Spleen (tissue), 11 donors: ENCODE data around the gene VSNL1. TPM values are rescaled to one million over a fixed set of nuclear protein-coding genes. Genes with fewer than 3 reads are reported as not detected.
A peak's percentile ranks its signal among the peaks of the same experiment; 100 is the strongest.

Experiments used
- DNase-seq: peaks from one replicate; pipeline ENCODE4 v3.0.0-alpha.2; 2020
- H3K27ac ChIP-seq, 8 donors: fragments of 200-600 bp; sonication (generic) in 7 of 8; 1 replicate in 4 of 8; 2 replicates in 4 of 8; pipeline versions ENCODE4 v1.5.0 to v1.8.0; 2016 to 2021; ENCODE audit warnings: inconsistent platforms in 4 of 8, mild to moderate bottlenecking in 4 of 8, moderate library complexity in 1 of 8
- H3K27me3 ChIP-seq, 7 donors: fragments of 200-600 bp; sonication (generic) in 6 of 7; replicated peaks in 1 of 7; 1 replicate in 4 of 7; 2 replicates in 3 of 7; pipeline versions ENCODE4 v1.5.0 to v1.8.0; 2016 to 2021; ENCODE audit warnings: inconsistent platforms in 3 of 7, mild to moderate bottlenecking in 1 of 7
- H3K36me3 ChIP-seq, 6 donors: fragments of 200-600 bp; sonication (generic) in 5 of 6; 1 replicate in 4 of 6; 2 replicates in 2 of 6; pipeline versions ENCODE4 v1.5.0 to v1.8.0; 2016 to 2021; ENCODE audit warnings: inconsistent platforms in 2 of 6
- H3K4me1 ChIP-seq, 6 donors: fragments of 200-600 bp; sonication (generic) in 5 of 6; 1 replicate in 3 of 6; 2 replicates in 3 of 6; pipeline versions ENCODE4 v1.5.0 to v1.8.0; 2016 to 2021; ENCODE audit warnings: inconsistent platforms in 3 of 6
- H3K4me3 ChIP-seq, 8 donors: fragments of 200-600 bp; sonication (generic) in 7 of 8; 1 replicate in 4 of 8; 2 replicates in 4 of 8; pipeline versions ENCODE4 v1.5.0 to v1.8.0; 2016 to 2021; ENCODE audit warnings: inconsistent platforms in 4 of 8, mild to moderate bottlenecking in 4 of 8, moderate library complexity in 2 of 8
- H3K9me3 ChIP-seq, 8 donors: fragments of 200-600 bp; sonication (generic) in 7 of 8; 1 replicate in 4 of 8; 2 replicates in 4 of 8; pipeline versions ENCODE4 v1.5.0 to v1.8.0; 2016 to 2021; ENCODE audit warnings: inconsistent platforms in 4 of 8
- CTCF ChIP-seq, 11 experiments: fragments of 200-600 bp in 7 of 11; fragments of 450-650 bp in 4 of 11; sonication (generic) in 4 of 11; IDR thresholded peaks in 8 of 11; conservative IDR thresholded peaks in 3 of 11; 1 replicate in 7 of 11; 2 replicates in 4 of 11; pipeline versions ENCODE4 v1.4.0 to v1.8.0; 2016 to 2021; ENCODE audit warnings: antibody characterized with exemption in 11 of 11, inconsistent platforms in 4 of 11, mild to moderate bottlenecking in 1 of 11
- POLR2A ChIP-seq, 3 donors: fragments of 450-650 bp; IDR thresholded peaks; one replicate each; pipeline ENCODE4 v1.5.1; 2017; ENCODE audit warnings: antibody characterized with exemption in 3 of 3, mild to moderate bottlenecking in 1 of 3
- POLR2AphosphoS5 ChIP-seq, 3 donors: sonication (generic); formaldehyde crosslinking; IDR thresholded peaks; one replicate each; pipeline ENCODE4 v1.5.1; 2017; ENCODE audit warnings: antibody characterized with exemption in 3 of 3
- WGBS, 5 donors: extraction: QIAGEN DNeasy Blood & Tissue Kit in 3 of 5; methylation state at CpG; one replicate each; pipeline versions ENCODE4 v1.1.5 to v1.1.7; 2013 to 2018; 5-methylcytosine and 5-hydroxymethylcytosine counted together
- intact Hi-C: fragments of 100-400 bp; cut with DNase I; formaldehyde crosslinking; loops from one replicate; pipeline ENCODE4 v1.15.0; 2023; ENCODE audit warnings: low total_unique reads
- polyA plus RNA-seq, 3 donors: library from polyadenylated mRNA; stranded (reverse); fragments of 200-250 nt; gene quantifications; one replicate each; pipeline ENCODE4 v1.2.1, GENCODE V29; 2013
- total RNA-seq, 7 donors: library from RNA; depleted of rRNA in 3 of 7; stranded (reverse); fragments of >200 nt in 3 of 7; fragmentation: NEBNext Ultra II Directional in 4 of 7; extraction: Animal tissue kit (Norgen Biotek cat#: 25700) in 4 of 7; gene quantifications; one replicate each; pipeline versions ENCODE4 v1.1.0 to v1.2.1, GENCODE V29; 2016 to 2021
- donor health status: healthy with polysubstance abuse.
- donor health status: DM: no; HTN: no; CAD: no; lungs with moderate emphysema.
- donor health status: DM: no; HTN: no; CAD: no.
- donor health status: Bipolar disorder and iron deficiency.
- donor health status: healthy.
- donor health status: DM: no; HTN: no; CAD: no.
- donor health status: DM: yes; HTN: yes; CAD: no.

The VSNL1 gene
- total and polyA plus RNA-seq, 10 donors = 0.06 to 0.16 TPM; not detected in 8

DNA sequence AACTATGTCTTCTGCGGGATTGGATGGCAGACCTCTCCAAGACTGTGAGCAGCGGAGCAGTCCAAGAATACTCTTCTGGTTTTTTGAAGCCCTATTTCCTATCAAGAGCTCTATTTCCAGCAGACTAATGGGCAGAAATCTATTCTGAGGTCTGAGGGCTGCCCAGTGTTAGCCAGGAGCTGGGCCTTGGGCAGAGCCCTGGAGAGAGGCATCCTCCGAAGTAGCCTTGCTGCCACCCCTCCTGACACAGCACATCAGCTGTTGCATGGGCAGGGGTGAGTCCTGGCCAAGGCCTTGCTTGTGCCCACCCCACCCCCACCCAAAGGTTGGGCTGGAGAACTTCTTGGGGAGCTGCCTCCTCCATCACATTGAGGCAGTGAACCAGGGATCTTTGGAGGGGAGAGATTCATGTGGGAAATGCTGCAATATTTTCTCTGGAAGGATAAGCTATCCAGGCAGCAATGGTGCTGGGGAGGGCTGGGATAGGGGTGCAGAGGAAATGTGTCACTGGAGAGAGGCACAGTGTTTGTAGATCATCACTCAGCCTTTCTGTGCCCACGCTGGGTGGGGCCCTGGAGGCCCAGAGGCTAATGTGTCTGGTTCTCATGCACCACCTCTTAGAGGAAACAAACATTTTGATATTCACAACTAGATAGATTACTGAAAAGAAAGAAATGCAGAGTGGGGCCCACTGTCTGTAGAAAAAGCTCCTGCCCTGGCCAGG is 104.7 kb downstream of the VSNL1 start:
- intact Hi-C loops = no loop called here
- Histone ChIP-seq H3K4me1 (peaks cover 0 to 22% (median 11%) of the 10 kb centered on the region in 6 donors), H3K27me3 (no peaks in the 10 kb centered on the region), H3K9me3 (no peaks in the 10 kb centered on the region), H3K36me3 (no peaks in the 10 kb centered on the region), H3K4me3 (no peak overlapping the region), H3K27ac (no peak overlapping the region)
- TF ChIP-seq POLR2A (IDR thresholded peaks at IDR 0.05) (no peak), CTCF (IDR thresholded peaks at IDR 0.05 in 8 of 11, conservative IDR thresholded peaks at IDR 0.05 in 3 of 11) (no peak), POLR2AphosphoS5 (IDR thresholded peaks at IDR 0.05) (no peak)
- WGBS, 5 donors = 77 to 95% (median 83%) methylated on average over 4 of the region's 4 CpGs
- DNase-seq = no peak

DNA sequence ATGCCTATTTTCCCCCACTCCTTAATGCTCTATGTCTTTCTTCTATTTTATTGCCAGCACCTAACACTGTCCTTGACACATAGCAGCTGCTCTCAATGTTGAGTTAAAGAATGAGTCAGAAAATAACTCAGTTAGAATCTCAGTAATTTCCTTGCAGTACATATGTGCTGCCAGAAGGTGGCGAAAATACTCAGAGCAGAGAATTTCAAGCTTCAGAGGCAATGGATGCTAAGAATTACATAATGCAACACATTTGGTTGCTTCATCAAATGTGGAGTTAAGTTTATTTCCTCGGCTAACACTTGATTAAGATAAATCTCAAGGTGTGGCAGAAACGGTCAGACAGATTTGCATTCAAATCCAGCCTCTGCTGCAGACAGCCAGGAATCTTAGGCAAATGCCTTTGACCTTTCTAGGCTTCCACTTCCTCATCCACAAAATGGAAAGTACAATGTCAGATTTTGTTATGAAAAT is 105.6 kb downstream of the VSNL1 start:
- WGBS, 5 donors = 1 to 7% (median 2%) methylated on average over 3 of the region's 3 CpGs
- Histone ChIP-seq H3K4me1 (peaks cover 0 to 22% (median 11%) of the 10 kb centered on the region in 6 donors), H3K27me3 (no peaks in the 10 kb centered on the region), H3K4me3 (no peak overlapping the region), H3K9me3 (no peaks in the 10 kb centered on the region), H3K36me3 (no peaks in the 10 kb centered on the region), H3K27ac (peak overlapping the region in 1 of 8 donors; percentile 0)
- TF ChIP-seq POLR2A (IDR thresholded peaks at IDR 0.05) = no peak
- no peak for TF ChIP-seq POLR2AphosphoS5 (IDR thresholded peaks at IDR 0.05)
- peak; percentile 59 to 82 (median 75) for TF ChIP-seq CTCF (IDR thresholded peaks at IDR 0.05 in 8 of 11, conservative IDR thresholded peaks at IDR 0.05 in 3 of 11)
- intact Hi-C loops = no loop called here
- no peak for DNase-seq

DNA sequence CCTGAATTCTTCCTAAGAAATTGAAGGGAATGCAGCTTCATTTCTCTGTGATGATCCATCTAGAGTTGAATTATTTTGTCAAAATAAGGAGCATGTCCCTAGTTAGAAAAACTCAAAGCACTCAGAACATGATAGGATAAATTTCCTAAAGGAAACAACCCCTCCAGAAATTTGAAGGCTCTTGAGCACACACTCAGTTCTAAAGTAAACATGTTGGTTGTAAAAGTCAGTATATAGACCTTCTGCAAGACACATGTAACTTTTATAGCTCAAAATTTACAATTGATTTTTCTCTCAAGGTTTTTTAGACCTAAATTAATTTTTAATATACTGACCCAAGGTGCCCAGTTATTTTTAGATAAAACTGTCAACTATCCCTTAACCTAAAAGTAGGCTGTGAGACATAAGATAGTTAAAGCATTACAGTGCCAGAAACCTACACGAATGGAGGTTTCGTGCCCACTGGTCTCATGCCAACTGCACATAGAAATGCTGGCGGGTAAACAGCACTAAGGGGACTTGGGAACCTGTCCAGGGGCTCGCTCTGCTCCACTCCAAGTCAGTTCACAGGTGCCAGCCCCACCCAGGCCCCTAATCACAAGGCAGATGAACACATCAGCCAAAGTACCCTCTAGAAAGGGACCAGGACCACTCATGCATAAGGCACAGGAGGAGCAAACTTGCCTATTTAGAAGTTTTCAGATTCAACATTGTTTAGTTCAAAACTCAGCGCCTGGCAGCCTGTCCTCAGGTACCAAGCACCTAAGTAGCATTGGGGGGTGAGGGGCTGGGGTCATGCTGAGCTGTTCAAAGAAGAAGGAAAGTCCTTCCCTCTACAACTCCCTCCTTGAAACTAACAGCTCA is 106.6 kb downstream of the VSNL1 start:
- DNase-seq = no peak
- Histone ChIP-seq H3K27ac (peak overlapping the region in 1 of 8 donors; percentile 0), H3K4me3 (no peak overlapping the region), H3K27me3 (no peaks in the 10 kb centered on the region), H3K36me3 (no peaks in the 10 kb centered on the region), H3K9me3 (no peaks in the 10 kb centered on the region), H3K4me1 (peaks cover 0 to 22% (median 11%) of the 10 kb centered on the region in 6 donors)
- no peak for TF ChIP-seq POLR2A (IDR thresholded peaks at IDR 0.05)
- TF ChIP-seq CTCF (IDR thresholded peaks at IDR 0.05 in 8 of 11, conservative IDR thresholded peaks at IDR 0.05 in 3 of 11) = no peak
- no peak for TF ChIP-seq POLR2AphosphoS5 (IDR thresholded peaks at IDR 0.05)
- intact Hi-C loops = no loop called here
- 77 to 88% (median 83%) methylated on average over 5 of the region's 5 CpGs for WGBS, 5 donors

DNA sequence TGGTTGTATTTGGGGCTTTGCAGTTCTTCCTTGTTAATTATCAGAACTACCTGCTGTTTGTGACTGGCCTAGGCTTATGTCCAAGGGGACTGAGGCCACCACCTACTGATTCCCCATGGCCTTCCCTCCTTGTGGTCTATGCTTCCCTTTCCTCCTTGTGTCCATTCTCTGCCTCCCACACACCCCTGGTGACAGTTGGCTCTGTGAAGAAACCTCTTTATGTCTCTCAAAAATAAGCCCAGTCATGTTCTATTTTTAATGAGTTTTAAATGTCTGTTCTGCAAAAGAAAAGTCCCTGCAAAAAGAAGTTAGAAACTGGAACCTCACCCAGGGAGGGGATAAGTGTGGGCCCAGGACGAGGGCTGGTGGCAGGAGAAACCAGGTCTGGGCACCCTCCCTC is 108.1 kb downstream of the VSNL1 start:
- TF ChIP-seq POLR2AphosphoS5 (IDR thresholded peaks at IDR 0.05) (no peak), POLR2A (IDR thresholded peaks at IDR 0.05) (no peak), CTCF (IDR thresholded peaks at IDR 0.05 in 8 of 11, conservative IDR thresholded peaks at IDR 0.05 in 3 of 11) (no peak)
- H3K9me3 ChIP-seq = no peaks in the 10 kb centered on the region
- H3K36me3 ChIP-seq = no peaks in the 10 kb centered on the region
- no peak overlapping the region for H3K27ac ChIP-seq
- H3K4me3 ChIP-seq = no peak overlapping the region
- peaks cover 0 to 19% (median 10%) of the 10 kb centered on the region in 6 donors for H3K4me1 ChIP-seq
- intact Hi-C loops = no loop called here
- WGBS, 5 donors = 32 to 71% (median 41%) methylated on average over 1 of the region's 1 CpG
- no peak for DNase-seq
- H3K27me3 ChIP-seq = no peaks in the 10 kb centered on the region
